ENCODE data around the gene ZDHHC16. TPM values are rescaled to one million over a fixed set of nuclear protein-coding genes. Genes with fewer than 3 reads are reported as not detected.

Gene ZDHHC16
- total RNA-seq, 1 donor = 69.1 TPM

GRCh38 chr10:97498841-97499560 is 53.0 kb downstream of the ZDHHC16 start, which contains the start of gene UBTD1:
UBTD1 (plus strand) TSS chr10:97498924; CDS start chr10:97499204, 280 bp downstream.
- peak; percentile 63 for DNase-seq (ENCODE audit: low read depth)
- TF ChIP-seq CTCF (IDR thresholded peaks at IDR 0.05; ENCODE audit: insufficient read depth, low read depth, low read length) = peak; percentile 9

GRCh38 chr10:97499561-97500296 is 53.8 kb downstream of the ZDHHC16 start:
- peak; percentile 67 for DNase-seq (ENCODE audit: low read depth)

More at GRCh38 chr10:97498841-97499560, 53.0 kb downstream of the ZDHHC16 start, which contains the start of gene UBTD1:
- H3K4me3 ChIP-seq (ENCODE audit: low read depth, low read length) = peak within 1 kb of the TSS; percentile 100

GRCh38 chr10:97500297-97500575 is 54.3 kb downstream of the ZDHHC16 start:
- H3K4me3 ChIP-seq (ENCODE audit: low read depth, low read length) = peak overlapping the region; percentile 100
- no peak for TF ChIP-seq CTCF (IDR thresholded peaks at IDR 0.05; ENCODE audit: insufficient read depth, low read depth, low read length)
- no peak for DNase-seq (ENCODE audit: low read depth)

More at GRCh38 chr10:97499561-97500296, 53.8 kb downstream of the ZDHHC16 start:
- peak overlapping the region; percentile 100 for H3K4me3 ChIP-seq (ENCODE audit: low read depth, low read length)
- TF ChIP-seq CTCF (IDR thresholded peaks at IDR 0.05; ENCODE audit: insufficient read depth, low read depth, low read length) = no peak

- no peak overlapping the region for H3K4me3 ChIP-seq (ENCODE audit: low read depth, low read length)
- no peak for DNase-seq (ENCODE audit: low read depth)
- no peak for TF ChIP-seq CTCF (IDR thresholded peaks at IDR 0.05; ENCODE audit: insufficient read depth, low read depth, low read length)
Observed at GRCh38 chr10:97502916-97503315, 56.9 kb downstream of the ZDHHC16 start.

GRCh38 chr10:97503406-97503805 is 57.4 kb downstream of the ZDHHC16 start:
- no peak for TF ChIP-seq CTCF (IDR thresholded peaks at IDR 0.05; ENCODE audit: insufficient read depth, low read depth, low read length)
- no peak overlapping the region for H3K4me3 ChIP-seq (ENCODE audit: low read depth, low read length)
- no peak for DNase-seq (ENCODE audit: low read depth)

- no peak for TF ChIP-seq CTCF (IDR thresholded peaks at IDR 0.05; ENCODE audit: insufficient read depth, low read depth, low read length)
- DNase-seq (ENCODE audit: low read depth) = no peak
- H3K4me3 ChIP-seq (ENCODE audit: low read depth, low read length) = no peak overlapping the region
Observed at GRCh38 chr10:97505152-97505551, 59.2 kb downstream of the ZDHHC16 start.

All from fibroblast of villous mesenchyme (primary cell).